GM12801 (cell line): Measurements from ENCODE around the gene CBLL1.

ENCODE experiments used
- CTCF ChIP-seq: IDR thresholded peaks from one replicate; pipeline ENCODE4 v1.5.1; 2011; ENCODE audit warnings: control low read depth; ENCODE audit not compliant: insufficient read length; ENCODE audit errors: extremely low read depth

CBLL1 gene

GRCh38 chr7:107743567-107744344, at the start of gene CBLL1:
Gene CBLL1, plus strand, starts transcription at chr7:107744142. Its CDS starts 22 bp downstream, at chr7:107744164.
- no peak for TF ChIP-seq CTCF

GRCh38 chr7:107694386-107694785, 49.6 kb upstream of the CBLL1 start:
- no peak for TF ChIP-seq CTCF

- no peak for TF ChIP-seq CTCF
Measured at GRCh38 chr7:107696330-107696946, 47.5 kb upstream of the CBLL1 start.

- no peak for TF ChIP-seq CTCF
Measured at GRCh38 chr7:107697321-107698049, 46.5 kb upstream of the CBLL1 start.

GRCh38 chr7:107700570-107700969, 43.4 kb upstream of the CBLL1 start:
- no peak for TF ChIP-seq CTCF

GRCh38 chr7:107701191-107701590, 42.8 kb upstream of the CBLL1 start:
- no peak for TF ChIP-seq CTCF

- TF ChIP-seq CTCF, result no peak
Measured at GRCh38 chr7:107703219-107703618, 40.7 kb upstream of the CBLL1 start.
